ENCODE measurements around the gene IFIT2.
"Not testable (repeated sequence)": the region's sequence is repeated elsewhere in the genome, so short reads cannot be mapped to it uniquely, and the experiment has no call there.

Gene IFIT2

DNA sequence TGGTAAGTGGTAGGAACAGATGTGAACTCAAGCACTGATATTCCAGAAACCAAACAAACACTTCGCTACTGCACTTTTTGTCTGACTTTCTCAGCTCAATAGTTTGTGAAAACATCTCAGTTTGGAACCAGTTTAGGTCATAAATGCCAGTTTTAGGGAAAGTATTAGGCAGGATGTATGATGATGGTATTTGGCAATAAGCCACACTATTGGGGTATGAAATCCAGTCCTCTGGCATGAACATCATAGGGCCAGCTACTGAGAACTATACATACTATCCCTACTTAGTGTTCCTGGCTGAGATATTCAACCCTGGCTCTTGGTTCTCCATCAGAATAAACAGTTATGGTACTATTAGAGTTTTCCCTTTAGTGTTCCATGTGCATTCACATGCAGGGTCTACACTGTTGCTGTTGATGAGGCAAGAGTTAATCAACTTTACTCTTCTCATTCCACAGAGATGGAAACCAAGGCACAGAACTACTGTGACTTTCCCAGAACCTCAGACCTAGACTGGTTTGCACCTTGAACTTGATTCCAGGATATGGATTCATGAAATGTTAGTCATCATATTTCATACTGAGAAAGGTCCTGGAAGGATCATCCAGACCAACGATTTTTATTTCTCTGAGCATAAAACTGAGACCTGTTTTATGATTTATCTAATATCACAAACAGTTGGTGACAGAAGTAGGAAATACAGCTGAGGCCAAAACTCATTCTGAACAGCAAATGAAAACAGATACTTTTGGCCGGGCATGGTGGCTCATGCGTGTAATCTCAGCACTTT is 20.0 kb upstream of the IFIT2 start:
- no peak for FAIRE-seq

DNA sequence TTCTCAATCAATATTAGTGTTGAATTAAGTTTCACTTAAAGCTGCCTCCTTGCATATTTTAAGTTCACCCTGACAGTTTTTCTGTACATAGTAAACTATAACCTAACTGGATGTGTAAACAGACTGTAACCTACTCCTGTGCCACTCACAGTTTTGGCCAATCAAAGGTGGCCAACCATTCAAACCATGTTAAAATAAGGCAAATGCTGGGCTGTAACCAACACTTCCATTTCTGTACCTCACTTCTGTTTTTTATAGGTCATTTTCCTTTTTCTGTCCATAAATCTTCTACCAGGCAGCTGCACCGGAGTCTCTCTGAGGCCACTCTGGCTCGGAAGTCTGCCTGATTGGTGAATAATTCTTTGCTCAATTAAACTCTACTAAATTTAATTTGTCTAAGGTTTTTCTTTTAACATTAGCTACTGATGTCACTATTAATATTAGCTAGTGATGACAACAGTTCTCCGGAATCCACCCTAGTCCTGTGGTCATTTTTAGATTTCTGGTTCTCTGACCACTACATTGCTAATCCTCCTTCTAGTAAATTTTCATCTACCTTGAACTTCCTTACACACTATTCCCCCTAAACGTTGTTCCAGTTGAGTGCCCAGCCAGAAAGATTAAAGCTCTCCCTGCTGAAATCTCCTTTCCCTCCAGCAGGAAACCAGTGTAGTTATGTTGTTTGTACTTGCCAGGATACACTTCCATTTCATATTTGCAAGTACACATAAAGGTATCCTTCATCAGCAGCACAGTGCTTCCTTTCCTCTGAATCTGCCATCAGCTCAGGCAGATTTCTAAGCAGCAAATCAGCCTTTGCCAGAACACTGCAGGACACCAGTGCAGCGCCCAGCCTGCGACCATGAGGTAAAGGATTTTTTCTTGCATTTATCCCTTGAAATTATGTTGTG is 18.6 kb upstream of the IFIT2 start:
- FAIRE-seq = no peak

- FAIRE-seq = no peak
Measured at GRCh38 chr10:89283936-89284475, 17.8 kb upstream of the IFIT2 start.

DNA sequence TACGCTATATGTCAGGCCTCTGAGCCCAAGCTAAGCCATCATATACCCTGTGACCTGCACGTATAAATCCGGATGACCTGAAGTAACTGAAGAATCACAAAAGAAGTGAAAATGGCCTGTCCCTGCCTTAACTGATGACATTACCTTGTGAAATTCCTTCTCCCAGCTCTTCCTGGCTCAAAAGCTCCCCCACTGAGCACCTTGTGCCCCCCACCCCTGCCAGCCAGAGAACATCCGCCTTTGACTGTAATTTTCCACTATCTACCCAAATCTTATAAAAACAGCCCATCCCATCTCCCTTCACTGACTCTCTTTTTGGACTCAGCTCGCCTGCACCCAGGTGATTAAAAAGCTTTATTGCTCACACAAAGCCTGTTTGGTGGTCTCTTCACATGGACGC is 17.1 kb upstream of the IFIT2 start:
- not testable (repeated sequence) for FAIRE-seq

- FAIRE-seq = not testable (repeated sequence)
Measured at GRCh38 chr10:89285303-89285702, 16.5 kb upstream of the IFIT2 start.

DNA sequence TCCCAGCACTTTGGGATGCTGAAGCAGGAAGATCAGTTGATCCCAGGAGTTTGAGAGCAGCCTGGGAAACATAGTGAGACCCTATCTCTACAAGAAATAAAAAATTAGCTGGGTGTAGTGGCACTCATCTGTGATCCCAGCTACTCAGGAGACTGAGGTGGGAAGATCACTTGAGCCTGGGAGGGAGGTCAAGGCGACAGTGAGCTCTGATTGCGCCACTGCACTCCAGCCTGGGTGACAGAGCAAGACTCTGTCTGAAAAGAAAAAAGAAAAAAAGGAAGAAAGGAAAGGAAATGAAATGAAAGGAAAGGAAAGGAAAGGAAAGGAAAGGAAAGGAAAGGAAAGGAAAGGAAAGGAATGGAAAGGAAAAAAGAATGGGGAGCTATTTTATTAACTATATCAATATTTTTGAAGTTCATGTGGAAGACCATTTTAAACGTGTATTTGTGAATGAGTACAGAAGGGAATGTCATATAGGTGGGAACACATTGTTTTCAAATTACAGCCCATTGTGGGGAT is 7.1 kb upstream of the IFIT2 start:
- FAIRE-seq = no peak

DNA sequence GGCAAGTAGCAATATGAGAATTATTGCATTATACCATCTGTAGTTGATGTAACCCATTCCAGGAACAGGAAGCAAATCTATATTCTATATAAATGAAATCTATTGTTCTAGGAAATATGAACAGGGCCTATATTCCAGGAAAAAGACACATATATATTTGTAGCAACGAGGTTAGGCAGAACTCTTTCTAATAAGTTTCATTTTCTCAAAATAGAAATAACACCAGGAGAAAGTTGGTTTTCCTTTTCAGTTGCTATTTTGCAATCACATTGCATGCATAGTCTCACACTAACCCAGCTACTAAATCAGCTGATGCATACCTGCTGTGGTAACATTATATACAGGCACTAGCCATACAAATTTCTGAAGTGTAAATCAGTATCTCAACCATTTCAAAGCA is 6.2 kb upstream of the IFIT2 start:
- FAIRE-seq = no peak

DNA sequence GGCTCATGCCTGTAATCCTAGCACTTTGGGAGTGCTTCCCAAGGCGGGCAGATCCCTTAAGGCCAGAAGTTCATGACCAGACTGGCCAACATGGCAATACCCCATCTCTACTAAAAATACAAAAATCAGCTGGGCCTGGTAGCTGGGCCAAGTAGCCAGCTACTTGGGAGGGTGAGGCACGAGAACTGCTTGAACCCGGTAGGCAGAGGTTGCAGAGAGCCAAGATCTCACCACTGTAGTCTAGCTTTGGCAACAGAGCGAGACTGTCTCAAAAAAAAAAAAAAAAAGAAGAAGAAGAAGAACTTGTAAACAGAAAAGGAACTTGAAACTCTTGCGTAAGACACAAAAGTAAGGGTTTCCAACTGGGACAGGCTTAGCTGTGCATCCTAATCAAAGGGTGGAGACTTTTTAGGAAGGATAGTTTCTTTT is 5.6 kb upstream of the IFIT2 start:
- no peak for FAIRE-seq

DNA sequence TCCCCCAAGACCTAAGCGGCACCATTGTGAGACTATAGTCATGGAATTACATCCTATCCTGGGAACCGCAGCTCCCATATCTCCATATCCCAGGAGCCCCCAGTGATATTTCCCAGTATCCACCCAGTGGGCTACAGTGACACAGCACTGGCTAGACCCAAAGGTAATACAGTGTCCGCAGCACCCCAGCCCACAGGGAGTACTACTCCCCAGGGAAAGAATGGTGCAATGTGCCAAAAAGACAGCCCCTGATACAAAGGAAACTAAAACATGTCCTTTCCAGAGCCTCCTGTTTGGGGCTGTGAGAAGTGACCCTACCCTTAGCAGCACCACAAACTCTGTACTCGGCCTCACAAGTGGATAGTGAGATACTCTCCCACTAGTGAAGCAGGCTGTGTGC is 4.5 kb upstream of the IFIT2 start:
- no peak for FAIRE-seq

DNA sequence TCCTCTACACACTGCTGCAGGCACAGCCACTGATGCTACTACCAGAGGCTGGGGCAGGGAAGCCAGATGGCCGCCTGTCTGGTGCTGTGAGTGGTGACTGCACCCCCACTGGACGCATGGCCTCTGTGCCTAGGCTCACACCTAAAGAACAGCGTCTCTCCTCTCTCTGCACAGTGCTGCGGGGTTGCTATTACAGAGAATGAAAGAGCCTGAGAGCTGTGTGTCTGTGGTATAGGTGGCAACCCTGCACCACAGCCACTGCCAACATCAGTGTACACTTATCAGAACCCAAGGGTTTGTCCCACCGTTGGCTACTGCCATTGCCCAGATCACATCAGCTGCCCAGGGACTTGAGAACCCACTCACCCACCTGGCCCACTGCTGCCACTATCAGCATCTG is 4.1 kb upstream of the IFIT2 start:
- no peak for FAIRE-seq

GRCh38 chr10:89299031-89299430 is 2.8 kb upstream of the IFIT2 start:
- no peak for FAIRE-seq

- FAIRE-seq = no peak
Measured at GRCh38 chr10:89301232-89301631, 614 bp upstream of the IFIT2 start.

GRCh38 chr10:89302625-89303024 is 779 bp downstream of the IFIT2 start:
- FAIRE-seq = no peak

DNA sequence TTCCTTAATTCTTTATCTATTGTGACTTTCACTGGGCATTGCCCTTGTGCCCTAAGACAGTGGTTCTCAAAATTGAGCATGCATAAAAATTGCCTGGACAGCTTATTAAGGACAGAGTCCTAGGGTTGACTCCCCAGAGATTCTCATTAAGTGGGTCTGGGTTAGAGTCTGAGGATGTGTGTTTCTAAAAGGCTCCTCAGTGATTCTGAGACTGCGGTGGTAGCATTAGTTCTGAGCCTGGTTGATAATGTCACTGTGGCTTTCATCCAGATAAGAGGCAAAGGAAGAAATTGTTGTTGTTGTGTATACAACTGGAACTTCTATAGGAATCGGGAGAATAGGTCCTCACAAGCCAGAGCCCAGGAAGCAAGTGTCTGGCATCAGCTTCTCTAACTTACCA is 1.3 kb downstream of the IFIT2 start:
- FAIRE-seq = no peak

- no peak for FAIRE-seq
Measured at GRCh38 chr10:89304026-89304425, 2.2 kb downstream of the IFIT2 start.

GRCh38 chr10:89304446-89304845 is 2.6 kb downstream of the IFIT2 start:
- no peak for FAIRE-seq

DNA sequence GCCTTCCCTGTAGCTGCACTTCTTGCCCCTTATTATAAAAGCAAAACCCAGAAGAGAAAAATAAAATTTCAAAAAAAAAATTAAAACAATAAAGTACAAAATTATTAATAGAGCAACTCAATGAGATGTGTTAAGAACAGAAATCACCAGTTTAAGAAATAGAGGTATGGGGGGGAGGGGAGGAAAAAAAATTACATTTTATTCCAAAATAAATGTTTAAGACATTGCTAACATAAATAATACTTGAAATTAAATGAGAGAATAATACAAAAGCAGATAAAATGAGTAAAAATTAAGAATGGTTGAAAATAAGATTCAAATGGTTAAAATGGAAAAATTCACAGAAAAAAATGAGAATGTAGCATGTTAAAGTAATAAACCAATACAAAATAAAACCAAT is 3.1 kb downstream of the IFIT2 start:
- no peak for FAIRE-seq

DNA sequence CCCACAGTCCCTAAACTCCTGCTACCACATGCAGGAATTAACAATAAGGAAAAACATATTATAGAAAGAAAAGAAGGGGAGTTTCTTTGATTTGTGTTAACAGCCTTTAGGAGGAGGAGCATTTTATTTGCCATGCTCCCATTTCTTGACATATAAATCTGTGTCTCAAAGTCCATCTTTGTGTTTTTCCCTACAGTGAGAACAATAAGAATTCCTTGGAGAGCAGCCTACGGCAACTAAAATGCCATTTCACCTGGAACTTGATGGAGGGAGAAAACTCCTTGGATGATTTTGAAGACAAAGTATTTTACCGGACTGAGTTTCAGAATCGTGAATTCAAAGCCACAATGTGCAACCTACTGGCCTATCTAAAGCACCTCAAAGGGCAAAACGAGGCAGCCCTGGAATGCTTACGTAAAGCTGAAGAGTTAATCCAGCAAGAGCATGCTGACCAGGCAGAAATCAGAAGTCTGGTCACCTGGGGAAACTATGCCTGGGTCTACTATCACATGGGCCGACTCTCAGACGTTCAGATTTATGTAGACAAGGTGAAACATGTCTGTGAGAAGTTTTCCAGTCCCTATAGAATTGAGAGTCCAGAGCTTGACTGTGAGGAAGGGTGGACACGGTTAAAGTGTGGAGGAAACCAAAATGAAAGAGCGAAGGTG is 4.1 kb downstream of the IFIT2 start:
- no peak for FAIRE-seq

- FAIRE-seq = no peak
Measured at GRCh38 chr10:89306434-89307268, 4.8 kb downstream of the IFIT2 start.

DNA sequence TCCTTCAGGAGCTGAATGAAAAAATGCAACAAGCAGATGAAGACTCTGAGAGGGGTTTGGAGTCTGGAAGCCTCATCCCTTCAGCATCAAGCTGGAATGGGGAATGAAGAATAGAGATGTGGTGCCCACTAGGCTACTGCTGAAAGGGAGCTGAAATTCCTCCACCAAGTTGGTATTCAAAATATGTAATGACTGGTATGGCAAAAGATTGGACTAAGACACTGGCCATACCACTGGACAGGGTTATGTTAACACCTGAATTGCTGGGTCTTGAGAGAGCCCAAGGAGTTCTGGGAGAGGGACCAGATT is 5.4 kb downstream of the IFIT2 start:
- FAIRE-seq = no peak

DNA sequence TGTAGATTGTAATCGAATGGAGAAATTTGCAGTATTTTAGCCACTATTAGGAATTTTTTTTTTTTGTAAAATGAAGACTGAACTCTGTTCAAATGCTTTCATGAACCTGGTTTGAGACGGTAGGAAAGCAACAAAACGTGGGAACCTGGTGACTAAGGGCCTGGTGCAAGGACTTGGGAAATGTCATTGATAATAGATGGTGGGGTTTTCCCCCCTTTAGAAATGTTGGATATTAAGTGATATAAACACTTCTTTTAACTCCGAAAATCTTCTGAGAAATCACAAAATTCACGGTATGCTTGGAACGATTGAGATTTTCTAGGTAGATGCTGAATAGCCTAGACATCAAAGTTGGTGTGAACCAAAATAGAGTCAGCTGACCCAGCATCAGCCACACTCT is 6.4 kb downstream of the IFIT2 start:
- FAIRE-seq = no peak

GRCh38 chr10:89308736-89309135 is 6.9 kb downstream of the IFIT2 start:
- FAIRE-seq = no peak
